RWPE1 (cell line): Measurements from ENCODE around the gene DUSP22.
A peak's percentile ranks its signal among the peaks of the same experiment; 100 is the strongest.

ENCODE experiments used
- CTCF ChIA-PET: fragments of 350-600 bp; sonication (Branson Sonifier 250); formaldehyde crosslinking; extraction: SDS; loops from one replicate; lab custom pipeline; 2021; lab: Yijun Ruan, JAX
- POLR2A ChIA-PET: fragments of 400-600 bp; formaldehyde crosslinking; extraction: SDS; loops from one replicate; lab custom pipeline; 2020; ENCODE audit warnings: antibody characterized with exemption; ENCODE audit not compliant: low non-redundant PET; lab: Yijun Ruan, JAX
- DNase-seq: peaks from one replicate; pipeline ENCODE4 v3.0.0; 2012; ENCODE audit warnings: low spot score
- H3K27ac ChIP-seq: fragments of 450-650 bp; 2 replicates; pipeline ENCODE4 v1.5.1; 2017
- CTCF ChIP-seq: fragments of 450-650 bp; conservative IDR thresholded peaks from 2 replicates; pipeline ENCODE4 v1.5.1; 2017; ENCODE audit warnings: low read depth, mild to moderate bottlenecking

The DUSP22 gene

GRCh38 chr6:287489-287860 is 4.8 kb upstream of the DUSP22 start:
- CTCF ChIA-PET = no interaction called here
- POLR2A ChIA-PET = interaction anchor here (0.5 kb wide), 1 partner anchor 135 kb away, joined by 4 read pairs; no protein-coding TSS in a partner anchor

GRCh38 chr6:288866-289265 is 3.4 kb upstream of the DUSP22 start:
- DNase-seq = no peak
- no peak overlapping the region for H3K27ac ChIP-seq
- POLR2A ChIA-PET = no interaction called here
- TF ChIP-seq CTCF = no peak
- CTCF ChIA-PET = interaction anchor here (0.5 kb wide), 1 partner anchor 58 kb away, joined by 3 read pairs; no protein-coding TSS in a partner anchor

More at GRCh38 chr6:287489-287860, 4.8 kb upstream of the DUSP22 start:
- TF ChIP-seq CTCF = no peak
- no peak for DNase-seq
- H3K27ac ChIP-seq = no peak overlapping the region

GRCh38 chr6:290111-290922 is 2.0 kb upstream of the DUSP22 start:
- TF ChIP-seq CTCF = no peak
- H3K27ac ChIP-seq = no peak overlapping the region
- POLR2A ChIA-PET = no interaction called here
- CTCF ChIA-PET = interaction anchor here (0.6 kb wide), 1 partner anchor 18 kb away, joined by 5 read pairs; no protein-coding TSS in a partner anchor
- no peak for DNase-seq

- ChIA-PET POLR2A (no interaction called here), CTCF (no interaction called here)
- peak overlapping the region; percentile 97 for H3K27ac ChIP-seq
- TF ChIP-seq CTCF = no peak
- peak; percentile 59 for DNase-seq
These were observed 1.0 kb upstream of the DUSP22 start for GRCh38 chr6:291204-291696.

GRCh38 chr6:292506-293192 is 362 bp downstream of the DUSP22 start:
- POLR2A ChIA-PET = interaction anchor here (0.7 to 1.1 kb wide), 2 partner anchors 77 to 522 kb away, joined by 3 read pairs; no protein-coding TSS in a partner anchor
- no peak for TF ChIP-seq CTCF
- CTCF ChIA-PET = interaction anchor here (0.7 kb wide), 1 partner anchor 244 kb away, joined by 3 read pairs; no protein-coding TSS in a partner anchor
- peak; percentile 44 for DNase-seq
- peak overlapping the region; percentile 97 for H3K27ac ChIP-seq
